Measurements from ENCODE around the gene NGEF.
A peak's percentile ranks its signal among the peaks of the same experiment; 100 is the strongest.
"Not testable (repeated sequence)": the region's sequence is repeated elsewhere in the genome, so short reads cannot be mapped to it uniquely, and the experiment has no call there.

Gene NGEF

DNA sequence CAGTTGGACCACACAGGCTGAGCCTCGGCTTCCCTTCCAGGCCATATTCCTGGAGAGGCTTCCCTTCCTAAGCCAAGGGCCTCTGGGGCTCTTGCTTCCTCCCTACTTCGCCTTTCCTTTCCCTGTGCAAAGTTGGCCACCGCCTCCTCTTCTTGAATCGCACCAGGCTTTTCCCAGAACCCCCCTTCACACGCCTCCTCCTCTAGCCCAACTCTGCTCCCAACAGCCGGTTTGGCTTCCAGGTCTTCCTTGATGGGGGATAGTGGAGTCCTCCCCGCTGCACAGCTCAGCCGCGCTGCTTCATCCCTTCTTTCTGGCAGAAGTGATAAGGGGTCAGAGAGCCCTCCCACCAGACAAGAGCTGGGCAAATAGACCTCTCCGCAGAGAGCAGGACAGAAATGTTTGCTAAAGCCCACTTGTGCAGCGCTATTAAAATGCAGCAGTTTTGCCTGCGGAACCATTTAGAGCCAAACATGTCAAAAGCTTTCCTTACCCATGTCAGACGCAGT, 86.6 kb downstream of the NGEF start:
- no peak for DNase-seq

DNA sequence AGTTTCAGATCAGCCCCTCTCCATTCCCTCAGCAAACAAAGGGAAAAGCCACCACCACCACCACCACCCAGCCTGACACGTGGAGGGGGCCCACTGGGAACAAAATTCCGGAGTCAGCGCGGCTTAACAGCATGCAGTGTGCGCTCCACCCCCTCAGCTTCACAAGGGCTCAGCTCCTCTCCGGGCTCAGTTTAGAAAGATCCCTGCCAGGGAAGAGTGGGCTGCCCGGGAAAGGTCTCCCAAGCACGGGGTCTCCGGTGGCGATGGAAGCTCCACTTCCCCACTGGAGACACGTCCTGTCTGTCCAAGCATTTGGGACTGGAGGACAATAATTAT, 87.3 kb downstream of the NGEF start:
- DNase-seq, result no peak

DNA sequence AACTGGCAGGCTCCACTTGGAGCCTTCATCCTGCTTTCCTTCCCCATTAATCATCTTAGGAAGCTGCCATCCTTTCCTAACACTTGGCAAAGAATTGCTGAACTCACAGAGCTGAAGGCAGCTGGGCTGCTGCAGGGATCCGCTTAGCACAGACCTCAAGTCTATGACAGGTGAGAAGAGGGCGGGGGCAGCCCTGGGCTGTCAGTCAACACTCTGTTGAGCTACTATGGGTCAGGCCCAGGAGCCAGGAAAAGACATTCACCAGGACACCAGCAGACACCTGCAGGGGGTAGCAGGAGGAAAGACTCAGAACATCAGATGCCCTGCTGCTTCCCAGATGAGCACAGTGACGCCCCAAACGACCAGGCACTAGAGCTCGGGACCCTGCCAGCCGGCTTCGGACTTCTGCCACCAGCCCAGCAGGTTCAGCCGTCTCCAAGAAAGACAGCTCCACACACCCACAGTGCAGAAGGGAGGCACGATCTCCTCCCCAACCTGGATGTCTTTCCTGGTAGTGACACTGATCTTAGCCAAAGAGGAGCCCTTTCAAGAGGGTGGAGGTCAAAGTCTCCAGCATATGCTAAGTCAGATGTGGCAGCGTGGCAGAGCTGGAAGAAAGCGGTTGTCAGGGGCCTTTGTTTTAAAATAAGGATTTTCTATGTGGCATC, 87.8 kb downstream of the NGEF start:
- no peak for DNase-seq

DNA sequence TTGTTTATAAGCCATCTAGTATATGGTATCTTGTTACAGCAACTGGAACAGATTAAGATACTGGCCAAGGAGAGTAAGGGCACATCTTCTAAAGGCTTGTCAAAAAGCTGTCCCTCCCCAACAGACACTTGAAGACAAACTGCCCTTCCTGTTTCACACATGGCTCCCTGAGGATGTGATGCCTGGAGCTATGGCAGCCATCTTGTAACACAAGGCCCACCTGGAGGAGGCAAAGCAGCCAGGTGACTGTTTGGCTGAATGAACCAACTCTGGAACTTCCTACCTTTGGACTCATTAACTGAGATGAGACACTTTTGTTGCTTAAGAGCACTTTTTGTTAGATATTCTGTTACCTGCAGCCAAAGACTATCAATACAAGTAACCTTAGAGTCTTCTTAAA, 88.6 kb downstream of the NGEF start:
- no peak for DNase-seq

DNA sequence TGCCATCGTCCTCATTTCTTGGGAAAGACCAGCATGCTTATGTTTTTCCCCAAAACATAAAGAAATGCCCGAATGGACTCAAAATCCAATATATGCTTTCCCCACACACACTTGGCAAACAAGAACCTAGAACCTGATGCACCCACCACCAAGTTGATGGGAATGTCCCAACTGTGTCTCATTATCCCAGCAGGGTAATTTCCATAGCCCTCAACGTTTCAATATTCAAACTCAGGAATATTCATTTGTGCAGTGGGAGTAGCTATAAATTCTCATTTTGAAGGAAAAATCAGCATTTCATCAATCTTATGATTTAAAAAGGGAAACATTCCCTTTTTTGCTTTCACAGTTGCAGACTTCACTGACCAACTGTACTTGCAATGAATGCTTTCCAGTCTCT, 92.3 kb downstream of the NGEF start:
- DNase-seq, result no peak

DNA sequence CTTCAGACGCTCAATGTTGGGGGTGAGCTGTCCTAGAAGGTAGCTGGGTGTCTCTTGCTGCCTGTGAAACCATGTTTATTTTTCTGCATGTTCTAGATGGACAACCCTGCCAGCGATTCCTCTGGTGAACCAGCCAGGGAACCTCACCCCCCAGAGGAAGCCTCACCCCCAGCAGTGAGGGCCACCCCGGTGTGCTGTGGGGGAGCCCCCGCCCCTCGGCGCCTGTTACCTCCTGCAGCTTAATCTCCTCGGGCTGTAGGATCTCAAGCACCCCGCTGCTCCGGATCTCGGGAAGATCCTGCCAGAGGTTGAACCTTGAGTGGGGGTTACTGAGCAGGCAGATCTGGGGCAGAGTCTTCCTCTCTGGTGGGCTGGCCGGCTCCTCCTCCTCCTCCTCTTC, 93.0 kb downstream of the NGEF start:
- no peak for DNase-seq

DNA sequence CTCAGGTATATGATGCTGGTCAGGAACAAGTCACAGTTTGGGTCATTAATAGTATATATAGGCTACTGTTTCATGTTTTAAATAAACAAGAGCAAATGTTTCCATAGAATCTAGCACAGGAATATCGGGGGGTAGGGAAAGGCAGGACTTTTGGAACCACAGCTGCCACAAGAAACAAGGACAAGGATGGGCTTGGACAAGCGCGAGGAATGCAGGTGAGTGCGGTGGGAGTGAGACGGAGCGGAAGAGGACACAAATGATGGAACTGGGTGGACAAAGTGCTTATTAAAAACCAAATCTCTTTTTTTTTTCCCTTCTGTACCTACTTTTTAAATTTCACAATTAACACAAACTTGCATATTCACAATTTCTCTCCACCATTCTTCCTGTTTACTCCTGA, 93.9 kb downstream of the NGEF start:
- no peak for DNase-seq

DNA sequence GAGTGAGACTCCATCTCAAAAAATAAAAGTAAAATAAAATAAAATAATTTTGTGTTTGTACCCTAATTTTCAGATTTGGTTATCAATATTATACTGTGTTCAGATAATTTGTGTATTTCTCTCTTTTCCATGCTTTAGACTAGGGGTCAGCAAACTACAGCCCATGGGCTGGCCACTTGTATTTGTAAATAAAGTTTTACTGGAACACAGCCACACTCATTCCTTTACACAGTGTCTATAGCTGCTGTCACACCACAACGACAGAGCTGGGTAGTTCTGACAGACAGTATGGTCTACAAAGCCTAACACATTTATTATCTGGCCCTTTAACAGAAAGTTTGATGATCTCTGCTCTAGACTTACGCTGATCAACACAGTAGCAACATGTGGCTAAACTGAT, 99.2 kb downstream of the NGEF start:
- DNase-seq, result no peak

DNA sequence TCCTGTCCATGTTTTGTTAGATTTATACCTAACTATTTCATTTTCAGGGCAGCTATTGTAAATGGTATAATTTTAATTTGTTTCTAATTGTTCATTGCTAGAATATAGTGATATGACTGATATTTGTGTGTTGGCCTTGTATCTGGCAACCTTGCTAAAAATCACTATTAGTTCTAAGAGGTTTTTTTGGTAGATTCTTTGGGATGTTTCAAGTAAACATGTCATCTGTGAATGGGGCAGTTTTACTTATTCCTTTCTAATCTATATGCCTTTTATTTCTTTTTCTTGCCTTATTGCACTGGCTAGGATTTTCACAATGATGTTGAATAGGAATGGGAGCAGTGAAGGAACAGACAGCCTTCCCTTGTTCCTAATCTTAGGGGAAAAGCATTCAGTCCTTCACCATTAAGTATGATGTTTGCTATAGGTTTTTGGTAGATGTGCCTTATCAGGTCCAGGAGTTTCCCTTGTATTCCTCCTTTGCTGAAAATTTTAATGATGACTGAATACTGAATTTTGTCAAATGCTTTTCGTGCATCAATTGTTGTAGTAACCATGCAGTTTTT, 101.3 kb downstream of the NGEF start:
- no peak for DNase-seq

DNA sequence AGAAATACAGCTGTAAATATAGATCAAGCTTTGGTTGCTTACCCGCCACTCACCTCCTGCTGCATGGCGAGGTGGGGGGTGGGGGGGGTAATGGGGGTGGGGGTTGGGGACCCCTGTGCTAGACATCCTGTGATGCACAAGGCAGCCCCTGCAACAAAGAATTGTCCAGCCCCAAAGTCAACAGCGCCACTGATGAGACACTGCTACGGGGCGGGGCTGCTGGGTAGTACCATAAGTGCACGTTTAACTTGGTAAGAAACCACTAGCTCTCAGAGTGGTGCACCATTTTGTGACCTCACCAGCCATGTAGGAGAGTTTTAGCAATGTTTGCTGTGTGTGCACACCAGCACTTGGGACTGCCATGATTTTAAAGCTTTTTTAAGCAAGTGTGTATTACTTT, 102.7 kb downstream of the NGEF start:
- no peak for DNase-seq

DNA sequence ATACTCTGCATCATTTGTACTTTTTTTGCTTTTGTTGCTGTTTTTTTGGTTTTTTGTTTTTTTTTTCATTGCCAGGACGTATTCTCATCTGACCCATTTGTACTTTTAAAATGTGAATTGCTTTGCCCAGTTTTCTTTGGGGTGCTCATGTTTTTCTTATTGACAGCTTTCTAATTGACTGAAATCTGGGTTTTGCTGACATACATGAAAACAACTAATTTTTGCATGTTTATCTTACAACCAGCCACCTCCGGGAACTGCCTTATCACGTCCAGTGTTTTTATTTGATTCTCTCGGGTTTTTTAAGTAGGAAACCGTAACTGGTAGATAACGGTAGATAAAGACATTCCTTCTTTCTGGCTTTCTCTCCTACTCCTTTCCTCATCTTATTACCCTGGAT, 104.4 kb downstream of the NGEF start:
- DNase-seq, result no peak

DNA sequence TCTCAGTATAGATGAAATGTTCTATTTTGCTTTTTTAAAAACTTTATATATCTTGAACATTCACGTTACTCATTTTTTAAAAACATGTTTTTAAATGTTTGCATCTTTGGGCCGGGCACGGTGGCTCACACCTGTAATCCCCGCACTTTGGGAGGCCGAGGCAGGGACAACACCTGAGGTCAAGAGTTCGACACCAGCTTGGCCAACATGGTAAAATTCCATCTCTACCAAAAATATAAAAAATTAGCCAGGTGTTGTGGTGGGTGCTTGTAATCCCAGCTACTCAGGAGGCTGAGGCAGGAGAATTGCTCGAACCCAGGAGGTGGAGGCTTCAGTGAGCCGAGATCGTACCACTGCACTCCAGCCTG, 105.4 kb downstream of the NGEF start:
- DNase-seq, result not testable (repeated sequence)

DNA sequence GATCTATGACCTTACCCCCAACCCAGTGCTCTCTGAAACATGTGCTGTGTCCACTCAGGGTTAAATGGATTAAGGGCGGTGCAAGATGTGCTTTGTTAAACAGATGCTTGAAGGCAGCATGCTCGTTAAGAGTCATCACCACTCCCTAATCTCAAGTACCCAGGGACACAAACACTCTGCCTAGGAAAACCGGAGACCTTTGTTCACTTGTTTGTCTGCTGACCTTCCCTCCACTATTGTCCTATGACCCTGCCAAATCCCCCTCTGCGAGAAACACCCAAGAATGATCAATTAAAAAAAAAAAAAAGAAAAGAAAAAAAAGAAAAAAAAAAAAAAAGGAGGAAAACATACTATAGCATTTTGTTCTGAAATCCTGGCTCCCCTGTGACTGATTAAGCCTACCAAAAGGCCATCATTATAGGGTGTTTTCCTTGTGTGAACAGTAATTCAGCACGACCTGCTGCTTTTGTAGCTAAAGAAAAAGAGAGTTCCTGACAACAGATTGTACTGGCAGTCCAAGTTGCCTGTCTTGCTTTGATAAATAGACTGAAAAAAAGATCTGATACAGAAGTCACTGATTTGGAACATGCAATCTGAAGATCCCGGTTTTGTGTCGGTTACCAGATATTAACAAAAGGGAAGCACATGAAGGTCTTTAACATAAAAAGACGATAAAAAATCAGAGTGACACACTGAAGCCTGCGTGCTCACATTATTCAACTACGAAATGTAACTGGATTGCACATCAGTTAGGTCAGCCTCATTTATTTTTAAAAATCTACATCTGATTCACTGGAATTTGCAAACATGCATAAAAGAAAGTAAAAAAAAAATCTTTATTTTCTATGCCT, 106.0 kb downstream of the NGEF start:
- not testable (repeated sequence) for DNase-seq

DNA sequence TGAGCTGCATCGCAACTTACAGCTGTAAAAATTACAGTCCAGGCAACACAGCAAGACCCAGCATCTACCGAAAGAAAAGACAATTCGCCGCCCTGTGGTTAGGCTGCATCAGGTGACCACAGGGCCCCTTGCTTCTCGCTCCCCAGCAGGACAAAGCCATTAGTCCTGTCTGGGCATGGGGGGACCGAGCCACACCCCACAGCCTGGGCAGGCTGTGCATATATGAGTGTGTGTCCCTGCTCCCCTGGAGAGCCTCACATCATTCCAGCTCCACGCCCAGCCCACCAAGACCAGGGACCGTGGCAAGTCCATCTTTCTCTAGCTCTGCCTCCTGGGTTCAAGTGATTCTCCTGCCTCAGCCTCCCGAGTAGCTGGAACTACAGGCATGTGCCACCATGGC, 109.1 kb downstream of the NGEF start:
- no peak for DNase-seq

DNA sequence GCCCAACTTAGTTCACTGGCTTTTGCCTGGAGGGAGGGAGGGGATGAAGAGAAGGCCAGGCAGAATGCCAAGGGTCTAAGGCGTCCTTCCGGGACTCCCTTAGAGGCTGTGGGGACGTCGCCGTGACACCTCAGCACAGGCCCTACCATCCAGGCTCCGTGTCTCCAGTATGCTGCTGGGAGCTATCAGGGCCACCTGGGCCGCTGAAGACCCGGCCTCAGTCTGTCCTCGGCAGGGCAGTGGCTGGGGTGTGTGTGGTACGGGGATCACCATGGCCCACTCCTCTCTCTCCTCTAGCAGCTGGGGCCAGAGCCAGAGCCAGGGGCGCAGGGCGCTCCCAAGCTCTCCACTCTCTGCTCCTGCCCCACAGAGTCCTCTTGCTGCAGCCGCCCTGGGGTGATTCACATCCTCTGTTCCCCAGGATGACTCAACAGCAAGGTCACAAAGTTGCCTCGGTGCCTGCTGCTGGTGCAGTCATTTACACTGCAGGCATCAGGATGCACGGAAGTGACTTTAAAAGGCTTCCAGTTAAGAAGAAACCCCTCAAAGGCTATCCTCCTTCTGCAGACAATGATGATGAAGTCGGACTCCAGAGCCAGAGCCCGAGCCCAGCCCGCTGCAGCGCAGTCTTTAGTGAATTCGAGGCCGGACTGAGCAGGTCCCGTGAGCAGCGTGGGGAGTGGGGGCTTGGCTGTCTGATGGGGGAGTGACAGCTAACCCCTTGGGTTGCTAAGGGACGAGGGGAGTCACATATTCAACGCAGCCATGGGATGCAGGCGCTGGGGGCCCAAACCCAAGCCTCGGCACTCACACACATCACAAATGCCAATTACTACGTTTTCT, 111.1 kb downstream of the NGEF start:
- DNase-seq, result peak; percentile 51

DNA sequence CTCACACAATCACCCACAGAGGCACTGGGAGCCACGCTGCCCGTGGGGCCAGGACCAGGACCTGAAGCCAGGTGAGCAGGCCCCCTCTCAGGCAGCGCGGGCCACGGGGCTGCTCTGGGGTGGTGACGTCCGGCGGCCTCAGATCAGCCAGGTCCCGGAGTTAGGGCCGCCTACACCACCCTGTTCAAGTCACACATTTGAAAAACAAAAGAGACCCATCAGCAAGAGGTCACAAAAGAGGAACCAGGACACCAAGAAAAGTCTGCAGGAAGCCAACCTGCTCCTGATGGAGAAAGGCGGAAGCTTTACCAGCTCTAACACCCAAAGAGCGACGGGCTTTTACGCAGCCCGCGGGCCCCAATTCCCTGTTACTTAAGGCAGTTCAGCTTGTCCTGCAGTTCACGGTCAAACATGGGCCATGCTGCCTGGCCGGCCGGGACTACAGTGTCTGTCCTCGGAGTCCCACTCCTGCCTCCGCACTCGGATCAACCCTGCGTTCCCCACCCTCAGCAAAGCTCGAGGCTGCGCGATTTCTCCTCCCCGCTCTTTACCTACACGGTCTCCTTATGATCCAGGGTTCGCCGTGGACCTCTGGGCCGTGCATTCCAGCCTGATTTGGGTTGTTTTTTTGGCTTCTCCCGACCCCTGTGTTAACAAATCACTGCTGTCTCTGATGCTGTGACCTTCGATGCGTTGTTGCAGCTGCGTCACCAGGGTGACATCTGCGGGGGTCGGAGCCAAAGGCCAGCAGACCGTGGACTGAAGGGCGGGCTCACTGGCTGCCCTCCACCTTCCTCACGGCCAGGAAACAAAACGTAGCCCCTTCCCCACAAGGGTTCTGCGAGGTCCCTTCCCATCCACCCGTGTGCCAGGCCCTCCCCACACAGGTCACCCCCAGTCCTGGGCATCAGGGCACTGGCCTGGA, 112.0 kb downstream of the NGEF start:
- DNase-seq, result no peak

DNA sequence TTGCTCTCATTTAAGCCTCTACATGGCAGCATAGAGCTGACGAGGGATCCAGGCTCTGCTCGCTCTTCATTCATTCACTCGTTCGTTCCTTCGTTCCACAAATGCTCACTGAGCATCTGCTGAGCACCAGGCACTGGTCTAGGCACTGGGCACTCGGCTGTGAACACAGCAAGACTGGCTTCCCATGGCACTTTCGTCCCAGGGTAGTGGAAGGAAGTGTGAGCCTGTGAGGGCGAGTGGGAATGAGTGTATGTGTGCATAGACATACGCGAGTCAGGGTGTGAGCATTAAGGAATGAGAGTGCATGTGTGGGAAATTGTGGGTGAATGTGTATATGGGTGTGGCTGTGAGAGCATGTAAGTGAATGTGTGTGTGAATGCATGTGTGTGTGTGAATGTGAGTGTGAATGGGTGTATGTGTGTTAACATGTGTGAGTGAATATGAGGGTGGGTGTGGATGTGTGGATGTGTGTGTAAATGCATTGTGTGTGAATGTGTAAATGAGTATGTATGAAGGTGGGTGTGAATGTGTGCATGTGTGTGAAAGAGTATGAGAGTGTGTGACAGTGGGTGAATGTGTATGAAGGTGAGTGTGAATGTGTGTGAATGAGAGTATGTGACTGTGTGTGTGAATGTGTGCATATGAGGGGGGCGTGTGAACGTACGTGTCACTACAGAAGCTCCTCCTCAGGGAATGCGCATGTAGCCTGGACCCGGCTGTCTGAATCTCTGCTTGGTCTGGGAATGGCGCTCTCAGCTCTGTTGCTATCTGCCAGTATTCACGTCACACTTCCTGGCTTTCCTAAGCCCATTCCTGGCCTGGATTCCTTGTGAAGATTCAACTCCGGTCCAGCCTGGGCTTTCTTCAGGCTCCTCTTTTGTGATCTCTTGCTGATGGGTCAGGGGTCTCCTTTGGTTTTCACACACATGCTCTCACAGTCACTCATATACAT, 114.2 kb downstream of the NGEF start:
- DNase-seq, result no peak

DNA sequence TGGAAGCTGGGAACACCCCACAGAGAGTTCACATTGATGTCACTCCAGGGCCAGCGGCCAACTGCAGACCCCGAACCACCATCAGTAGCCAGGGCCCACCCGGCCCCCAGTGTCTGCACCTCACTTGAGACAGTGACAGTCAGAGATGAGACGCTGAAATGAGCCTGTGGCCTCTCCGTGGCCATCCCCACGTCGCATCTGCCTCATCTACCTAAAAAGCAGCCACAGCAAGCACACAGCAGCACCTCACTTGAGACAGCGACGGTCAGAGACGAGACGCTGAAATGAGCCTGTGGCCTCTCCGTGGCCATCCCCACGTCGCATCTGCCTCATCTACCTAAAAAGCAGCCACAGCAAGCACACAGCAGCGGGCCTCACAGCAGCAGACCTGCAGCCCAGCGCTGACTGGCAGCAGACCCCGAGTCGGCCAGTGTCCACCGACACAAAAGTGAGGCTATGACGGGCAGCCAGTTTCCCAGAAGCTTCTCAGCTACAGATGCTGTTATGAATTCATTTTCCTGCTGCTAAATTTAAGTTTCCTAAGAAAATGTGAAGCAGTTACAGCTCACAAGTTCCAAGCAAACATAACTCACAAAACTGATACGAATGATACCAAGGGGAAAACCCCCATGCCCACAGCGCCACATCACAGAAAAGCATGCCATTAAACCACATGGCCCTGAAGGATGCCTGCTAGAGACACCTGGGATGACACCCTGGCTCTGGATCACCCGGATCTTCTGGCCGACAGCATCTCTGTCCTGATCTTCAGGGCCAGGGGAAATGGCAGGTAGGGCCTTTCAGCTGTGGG, 115.3 kb downstream of the NGEF start:
- DNase-seq, result no peak

DNA sequence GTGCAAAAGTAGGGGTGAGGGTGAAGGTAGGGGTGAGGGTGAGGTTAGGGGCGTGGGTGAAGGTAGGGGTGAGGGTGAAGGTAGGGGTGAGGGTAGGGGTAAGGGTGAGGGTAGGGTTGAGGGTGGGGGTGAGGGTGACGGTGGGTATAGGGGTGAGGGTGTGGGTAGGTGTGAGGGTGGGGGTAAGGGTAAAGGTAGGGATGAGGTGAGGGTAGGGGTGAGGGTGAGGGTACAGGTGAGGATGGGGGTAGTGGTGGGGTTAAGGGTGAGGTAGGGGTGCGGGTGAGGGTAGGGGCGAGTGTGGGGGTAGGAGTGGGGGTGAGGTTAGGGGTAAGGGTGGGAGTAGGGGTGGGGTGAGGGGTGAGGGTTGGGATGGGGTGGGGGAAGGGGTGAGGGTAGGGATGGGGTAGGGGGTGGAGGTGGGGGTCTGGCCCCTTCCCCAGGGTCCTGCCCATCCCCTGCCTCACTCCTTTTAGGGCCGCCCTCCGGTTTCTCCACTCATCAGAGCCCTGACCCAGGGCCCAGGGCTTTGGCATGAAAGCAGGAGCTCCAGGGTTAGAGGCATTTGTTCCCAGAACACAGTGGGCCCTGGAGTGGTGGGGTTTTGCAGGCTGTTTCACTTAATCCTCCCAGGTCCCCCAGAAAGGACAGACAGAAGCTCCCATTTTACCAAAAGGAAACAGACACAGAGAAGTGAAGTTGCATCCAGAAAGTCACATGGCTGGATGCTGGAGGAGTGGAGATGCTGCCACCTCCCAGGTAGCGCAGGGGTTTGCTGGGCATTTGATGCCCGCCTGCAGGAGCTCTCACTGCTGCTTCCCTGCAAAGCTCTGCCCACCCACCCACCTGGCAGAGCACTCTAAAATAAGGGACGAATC, 116.1 kb downstream of the NGEF start:
- DNase-seq, result no peak

Measured in T1000 (cell line).